ENCODE data around the gene SLC24A3. TPM values are rescaled to one million over a fixed set of nuclear protein-coding genes. Genes with fewer than 3 reads are reported as not detected.

Gene SLC24A3
- total RNA-seq, 1 experiment from 2014 or later, result 46.0 TPM

DNA sequence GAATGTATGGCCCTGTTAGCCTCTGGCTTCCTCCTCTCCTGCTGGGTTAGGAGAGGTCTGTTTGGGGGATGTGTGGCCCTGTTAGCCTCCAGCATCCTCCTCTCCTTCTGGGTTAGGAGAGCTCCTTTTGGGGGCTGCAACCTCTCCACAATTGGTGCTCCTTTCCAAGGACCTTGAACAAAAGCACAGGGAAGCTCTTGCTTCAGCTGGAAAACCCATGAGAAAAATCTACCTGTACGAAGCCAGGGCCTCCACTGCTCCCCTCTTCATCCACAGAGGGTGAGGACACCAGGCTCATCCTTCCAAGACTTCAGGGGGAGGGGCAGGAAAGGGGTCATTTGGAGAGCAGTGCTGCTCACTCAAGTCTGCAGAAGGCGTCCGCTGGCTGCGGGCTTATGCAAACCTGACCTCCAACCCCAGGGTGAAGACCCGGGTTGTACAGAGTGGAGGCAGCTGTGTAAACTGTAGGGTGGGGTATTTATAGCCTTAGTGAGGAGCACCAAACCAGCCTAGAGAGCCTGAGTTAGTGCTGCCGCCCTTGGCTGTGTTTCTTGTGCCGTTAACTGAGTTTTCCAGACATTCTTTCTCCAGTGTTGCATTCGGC lies 62.1 kb downstream of the SLC24A3 start:
- no TSS peak for BruUV-seq (replicated peaks)
- ChIA-PET CTCF (no interaction called here), POLR2A (ENCODE audit: low non-redundant PET) (no interaction called here)
- H3K9me3 ChIP-seq (ENCODE audit: low read depth, low read length, poor library complexity, severe bottlenecking), result no peaks in the 10 kb centered on the region
- no peaks in the 10 kb centered on the region for H3K27me3 ChIP-seq (replicated peaks; ENCODE audit: insufficient read depth, low read depth, low read length, poor library complexity)
- no peak for DNase-seq (ENCODE audit: low spot score)
- H3K27ac ChIP-seq (ENCODE audit: low read depth, low read length, poor library complexity, severe bottlenecking), result peak overlapping the region; percentile 59
- TF ChIP-seq EZH2 (IDR thresholded peaks at IDR 0.05; ENCODE audit: borderline replicate concordance, low read depth, low read length, poor library complexity, severe bottlenecking), result no peak
- TF ChIP-seq, protein P1, sequence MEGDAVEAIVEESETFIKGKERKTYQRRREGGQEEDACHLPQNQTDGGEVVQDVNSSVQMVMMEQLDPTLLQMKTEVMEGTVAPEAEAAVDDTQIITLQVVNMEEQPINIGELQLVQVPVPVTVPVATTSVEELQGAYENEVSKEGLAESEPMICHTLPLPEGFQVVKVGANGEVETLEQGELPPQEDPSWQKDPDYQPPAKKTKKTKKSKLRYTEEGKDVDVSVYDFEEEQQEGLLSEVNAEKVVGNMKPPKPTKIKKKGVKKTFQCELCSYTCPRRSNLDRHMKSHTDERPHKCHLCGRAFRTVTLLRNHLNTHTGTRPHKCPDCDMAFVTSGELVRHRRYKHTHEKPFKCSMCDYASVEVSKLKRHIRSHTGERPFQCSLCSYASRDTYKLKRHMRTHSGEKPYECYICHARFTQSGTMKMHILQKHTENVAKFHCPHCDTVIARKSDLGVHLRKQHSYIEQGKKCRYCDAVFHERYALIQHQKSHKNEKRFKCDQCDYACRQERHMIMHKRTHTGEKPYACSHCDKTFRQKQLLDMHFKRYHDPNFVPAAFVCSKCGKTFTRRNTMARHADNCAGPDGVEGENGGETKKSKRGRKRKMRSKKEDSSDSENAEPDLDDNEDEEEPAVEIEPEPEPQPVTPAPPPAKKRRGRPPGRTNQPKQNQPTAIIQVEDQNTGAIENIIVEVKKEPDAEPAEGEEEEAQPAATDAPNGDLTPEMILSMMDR (conservative IDR thresholded peaks at IDR 0.05; ENCODE audit: low read depth, low read length), result no peak
- intact Hi-C loops (cut with micrococcal nuclease; ENCODE audit: unreplicated experiment), result no loop called here
- no peak overlapping the region for H3K4me3 ChIP-seq (ENCODE audit: low read depth, low read length, poor library complexity, severe bottlenecking)
- no peaks in the 10 kb centered on the region for H3K36me3 ChIP-seq (ENCODE audit: insufficient read depth, low read length, poor library complexity, severe bottlenecking)
- H3K4me1 ChIP-seq (ENCODE audit: insufficient read depth, low read length, poor library complexity, severe bottlenecking), result peaks cover 50% of the 10 kb centered on the region

DNA sequence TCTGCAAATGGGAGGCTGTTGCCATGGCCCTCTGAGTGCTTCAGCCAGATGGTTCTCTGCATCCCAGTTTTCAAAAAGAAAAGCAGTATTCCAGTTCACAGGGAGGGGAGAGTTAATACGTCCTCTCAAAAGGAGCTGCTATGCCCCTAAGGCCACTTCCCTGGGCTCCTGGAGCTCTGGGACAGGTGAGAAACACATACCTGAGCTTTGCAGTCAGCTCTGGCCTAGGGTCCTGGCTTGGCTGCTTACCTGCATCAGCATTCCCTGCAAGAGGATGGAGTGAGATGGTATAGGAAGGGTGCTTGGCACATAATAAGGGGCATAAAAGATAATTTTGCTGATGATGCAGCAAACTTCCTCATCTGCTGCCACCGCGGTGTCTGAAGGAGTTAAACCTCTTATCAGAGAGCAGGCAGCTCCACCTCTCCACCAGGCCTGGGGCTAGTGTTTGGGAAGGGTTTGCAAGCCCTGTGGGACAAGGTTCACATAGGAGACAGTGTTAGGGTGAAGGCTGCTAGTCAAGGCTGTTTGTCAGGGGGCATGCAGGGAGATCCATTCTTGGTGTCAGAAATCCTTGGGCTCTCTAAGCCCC lies 62.7 kb downstream of the SLC24A3 start:
- no peak for DNase-seq (ENCODE audit: low spot score)
- ChIA-PET CTCF (no interaction called here), POLR2A (ENCODE audit: low non-redundant PET) (no interaction called here)
- peaks cover 45% of the 10 kb centered on the region for H3K4me1 ChIP-seq (ENCODE audit: insufficient read depth, low read length, poor library complexity, severe bottlenecking)
- no peaks in the 10 kb centered on the region for H3K9me3 ChIP-seq (ENCODE audit: low read depth, low read length, poor library complexity, severe bottlenecking)
- H3K27ac ChIP-seq (ENCODE audit: low read depth, low read length, poor library complexity, severe bottlenecking), result peak overlapping the region; percentile 59
- intact Hi-C loops (cut with micrococcal nuclease; ENCODE audit: unreplicated experiment), result no loop called here
- H3K4me3 ChIP-seq (ENCODE audit: low read depth, low read length, poor library complexity, severe bottlenecking), result no peak overlapping the region
- no peaks in the 10 kb centered on the region for H3K27me3 ChIP-seq (replicated peaks; ENCODE audit: insufficient read depth, low read depth, low read length, poor library complexity)
- H3K36me3 ChIP-seq (ENCODE audit: insufficient read depth, low read length, poor library complexity, severe bottlenecking), result no peaks in the 10 kb centered on the region
- TF ChIP-seq, protein P1 (conservative IDR thresholded peaks at IDR 0.05; ENCODE audit: low read depth, low read length), result no peak
- TF ChIP-seq EZH2 (IDR thresholded peaks at IDR 0.05; ENCODE audit: borderline replicate concordance, low read depth, low read length, poor library complexity, severe bottlenecking), result no peak
- no TSS peak for BruUV-seq (replicated peaks)

DNA sequence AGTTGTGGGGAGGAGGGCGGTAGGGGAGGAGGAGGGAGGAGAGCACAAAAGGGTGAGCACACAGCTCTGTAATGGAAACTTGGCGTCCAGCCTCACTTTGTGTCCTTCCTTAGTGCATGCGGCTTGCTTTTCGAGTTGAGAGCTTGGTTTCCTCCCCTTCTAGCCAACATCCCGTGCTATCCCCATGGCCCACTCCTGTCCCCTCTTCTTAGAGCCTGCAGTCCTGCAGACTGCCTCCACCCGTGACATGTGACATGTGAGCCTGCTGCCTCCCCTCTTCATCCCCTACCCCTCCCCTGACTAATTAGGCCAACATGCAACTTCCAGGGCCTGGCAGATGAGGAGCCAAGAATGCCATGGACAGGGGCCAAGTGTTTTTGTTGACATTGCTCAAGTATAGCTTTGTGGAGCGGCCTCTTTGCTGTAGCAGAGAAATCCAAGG lies 63.2 kb downstream of the SLC24A3 start:
- Histone ChIP-seq H3K9me3 (ENCODE audit: low read depth, low read length, poor library complexity, severe bottlenecking) (no peaks in the 10 kb centered on the region), H3K36me3 (ENCODE audit: insufficient read depth, low read length, poor library complexity, severe bottlenecking) (no peaks in the 10 kb centered on the region), H3K27ac (ENCODE audit: low read depth, low read length, poor library complexity, severe bottlenecking) (peak overlapping the region; percentile 59), H3K4me1 (ENCODE audit: insufficient read depth, low read length, poor library complexity, severe bottlenecking) (peaks cover 40% of the 10 kb centered on the region), H3K4me3 (ENCODE audit: low read depth, low read length, poor library complexity, severe bottlenecking) (no peak overlapping the region), H3K27me3 (replicated peaks; ENCODE audit: insufficient read depth, low read depth, low read length, poor library complexity) (no peaks in the 10 kb centered on the region)
- intact Hi-C loops (cut with micrococcal nuclease; ENCODE audit: unreplicated experiment), result no loop called here
- DNase-seq (ENCODE audit: low spot score), result peak; percentile 44
- no TSS peak for BruUV-seq (replicated peaks)
- CTCF ChIA-PET, result no interaction called here
- TF ChIP-seq, protein P1 (conservative IDR thresholded peaks at IDR 0.05; ENCODE audit: low read depth, low read length), result no peak
- TF ChIP-seq EZH2 (IDR thresholded peaks at IDR 0.05; ENCODE audit: borderline replicate concordance, low read depth, low read length, poor library complexity, severe bottlenecking), result no peak
- POLR2A ChIA-PET (ENCODE audit: low non-redundant PET), result no interaction called here
